Measurements from ENCODE around the gene ARHGAP1. TPM values are rescaled to one million over a fixed set of nuclear protein-coding genes. Genes with fewer than 3 reads are reported as not detected.
A peak's percentile ranks its signal among the peaks of the same experiment; 100 is the strongest.

ARHGAP1 gene
- total RNA-seq, 1 experiment from 2014 or later: 53.0 TPM

DNA sequence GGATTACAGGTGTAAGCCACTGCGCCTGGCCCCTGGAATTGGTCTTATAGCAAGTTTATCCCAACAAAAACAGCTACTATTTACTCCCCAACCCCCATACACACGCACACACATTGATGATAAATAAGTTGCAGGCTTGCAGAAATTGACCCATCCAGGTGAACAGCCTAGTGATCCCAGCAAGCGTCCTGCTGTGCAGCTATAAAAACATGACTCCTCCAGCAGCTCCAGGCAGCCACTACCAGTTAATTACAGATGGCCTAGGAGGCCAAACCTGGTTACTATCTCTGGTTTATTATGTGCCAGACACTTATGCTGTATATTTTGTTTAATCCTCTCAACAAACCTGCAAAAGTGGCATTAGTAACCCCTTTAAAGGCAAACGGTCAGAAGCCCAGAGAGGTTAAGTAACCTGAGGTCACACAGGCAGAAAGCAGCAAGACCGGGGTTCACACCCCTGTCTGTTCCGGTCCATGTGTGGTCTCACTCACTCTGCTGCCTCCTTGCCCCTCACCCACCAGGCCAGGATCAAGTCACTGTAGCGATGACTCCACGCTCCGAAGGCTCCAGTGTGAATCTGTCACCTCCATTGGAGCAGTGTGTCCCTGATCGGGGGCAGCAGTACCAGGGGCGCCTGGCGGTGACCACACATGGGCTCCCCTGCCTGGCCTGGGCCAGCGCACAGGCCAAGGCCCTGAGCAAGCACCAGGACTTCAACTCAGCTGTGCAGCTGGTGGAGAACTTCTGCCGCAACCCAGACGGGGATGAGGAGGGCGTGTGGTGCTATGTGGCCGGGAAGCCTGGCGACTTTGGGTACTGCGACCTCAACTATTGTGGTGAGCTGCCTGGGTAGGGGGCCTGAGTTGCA lies 25.2 kb upstream of the ARHGAP1 start:
- no peaks in the 10 kb centered on the region for H3K27me3 Mint-ChIP-seq (ENCODE audit: low read depth)
- DNase-seq (ENCODE audit: low spot score): no peak

DNA sequence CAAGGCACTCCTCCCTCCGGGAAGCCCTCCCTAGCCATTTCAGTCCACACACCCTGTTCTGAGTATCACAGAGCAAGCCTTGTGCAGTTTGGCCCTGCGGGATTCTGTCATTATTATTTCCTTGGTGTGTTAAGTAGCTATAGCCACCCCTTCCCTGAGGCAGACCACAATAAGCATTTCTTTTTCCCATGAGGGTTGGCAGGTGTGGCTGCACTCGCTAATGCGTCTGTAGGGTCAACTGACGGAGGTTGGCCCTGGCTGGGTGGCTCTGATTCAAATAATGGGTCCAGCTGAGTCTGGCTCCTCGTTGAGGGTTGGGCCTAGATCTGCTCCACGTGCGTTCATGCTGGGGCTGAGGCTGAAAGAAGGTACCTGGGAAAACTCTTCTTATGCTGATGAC lies 23.7 kb upstream of the ARHGAP1 start:
- POLR2A ChIA-PET: interaction anchor here (0.6 kb wide), 1 partner anchor 154 kb away, joined by 11 read pairs; no protein-coding TSS in a partner anchor
- Mint-ChIP-seq H3K36me3 (no peaks in the 10 kb centered on the region), H3K4me3 (no peak overlapping the region), H3K4me1 (peaks cover 10% of the 10 kb centered on the region), H3K27me3 (ENCODE audit: low read depth) (no peaks in the 10 kb centered on the region), H3K9me3 (no peaks in the 10 kb centered on the region), H3K27ac (peak overlapping the region; percentile 53)
- CTCF ChIA-PET: interaction anchor here (0.5 kb wide), 1 partner anchor 212 kb away, joined by 4 read pairs; the partner anchor contains the start of gene CSTPP1
- ATAC-seq: peak; percentile 33
- DNase-seq (ENCODE audit: low spot score): no peak
- TF ChIP-seq FOXJ3 (CRISPR knock-in tag; IDR thresholded peaks at IDR 0.05; ENCODE audit: borderline replicate concordance): no peak
- no peak for TF ChIP-seq SMAD4 (CRISPR knock-in tag; IDR thresholded peaks at IDR 0.05)
- TF ChIP-seq, protein P1, sequence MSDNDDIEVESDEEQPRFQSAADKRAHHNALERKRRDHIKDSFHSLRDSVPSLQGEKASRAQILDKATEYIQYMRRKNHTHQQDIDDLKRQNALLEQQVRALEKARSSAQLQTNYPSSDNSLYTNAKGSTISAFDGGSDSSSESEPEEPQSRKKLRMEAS (CRISPR knock-in tag; IDR thresholded peaks at IDR 0.05): no peak
- TF ChIP-seq SOX15 (CRISPR knock-in tag; IDR thresholded peaks at IDR 0.05): no peak

More for the DNA sequence above, 25.2 kb upstream of the ARHGAP1 start:
- H3K4me1 Mint-ChIP-seq: peaks cover 10% of the 10 kb centered on the region
- H3K9me3 Mint-ChIP-seq: no peaks in the 10 kb centered on the region
- ATAC-seq: peak; percentile 29; the same call in 1 of the 2 replicates
- H3K36me3 Mint-ChIP-seq: no peaks in the 10 kb centered on the region
- H3K27ac Mint-ChIP-seq: no peak overlapping the region
- TF ChIP-seq HMGA2 (CRISPR knock-in tag; IDR thresholded peaks at IDR 0.05): no peak
- TF ChIP-seq, protein P2, sequence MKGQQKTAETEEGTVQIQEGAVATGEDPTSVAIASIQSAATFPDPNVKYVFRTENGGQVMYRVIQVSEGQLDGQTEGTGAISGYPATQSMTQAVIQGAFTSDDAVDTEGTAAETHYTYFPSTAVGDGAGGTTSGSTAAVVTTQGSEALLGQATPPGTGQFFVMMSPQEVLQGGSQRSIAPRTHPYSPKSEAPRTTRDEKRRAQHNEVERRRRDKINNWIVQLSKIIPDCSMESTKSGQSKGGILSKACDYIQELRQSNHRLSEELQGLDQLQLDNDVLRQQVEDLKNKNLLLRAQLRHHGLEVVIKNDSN (CRISPR knock-in tag; IDR thresholded peaks at IDR 0.05): no peak
- CTCF ChIA-PET: interaction anchor here (1.9 kb wide), 1 partner anchor 428 kb away, joined by 7 read pairs; no protein-coding TSS in a partner anchor
- H3K4me3 Mint-ChIP-seq: no peak overlapping the region
- POLR2A ChIA-PET: no interaction called here

DNA sequence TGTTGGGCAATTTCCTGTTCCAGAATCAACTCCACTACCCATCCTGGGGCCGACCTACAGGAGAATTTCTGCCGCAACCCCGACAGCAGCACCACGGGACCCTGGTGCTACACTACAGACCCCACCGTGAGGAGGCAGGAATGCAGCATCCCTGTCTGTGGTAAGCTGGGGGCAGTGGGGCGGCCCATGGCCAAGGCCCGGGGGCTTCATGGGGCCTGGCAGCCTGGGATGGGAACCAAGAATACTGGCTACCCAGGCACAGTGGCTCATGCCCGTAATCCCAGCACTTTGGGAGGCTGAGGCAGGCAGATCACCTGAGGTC lies 22.9 kb upstream of the ARHGAP1 start:
- H3K36me3 Mint-ChIP-seq: no peaks in the 10 kb centered on the region
- H3K27ac Mint-ChIP-seq: no peak overlapping the region
- no peak overlapping the region for H3K4me3 Mint-ChIP-seq
- ChIA-PET CTCF (no interaction called here), POLR2A (no interaction called here)
- no peaks in the 10 kb centered on the region for H3K27me3 Mint-ChIP-seq (ENCODE audit: low read depth)
- ATAC-seq: no peak; the same call in 1 of the 2 replicates
- no peak for DNase-seq (ENCODE audit: low spot score)
- no peaks in the 10 kb centered on the region for H3K9me3 Mint-ChIP-seq
- peaks cover 10% of the 10 kb centered on the region for H3K4me1 Mint-ChIP-seq
- TF ChIP-seq, protein P3, sequence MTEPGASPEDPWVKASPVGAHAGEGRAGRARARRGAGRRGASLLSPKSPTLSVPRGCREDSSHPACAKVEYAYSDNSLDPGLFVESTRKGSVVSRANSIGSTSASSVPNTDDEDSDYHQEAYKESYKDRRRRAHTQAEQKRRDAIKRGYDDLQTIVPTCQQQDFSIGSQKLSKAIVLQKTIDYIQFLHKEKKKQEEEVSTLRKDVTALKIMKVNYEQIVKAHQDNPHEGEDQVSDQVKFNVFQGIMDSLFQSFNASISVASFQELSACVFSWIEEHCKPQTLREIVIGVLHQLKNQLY (CRISPR knock-in tag; IDR thresholded peaks at IDR 0.05): no peak
- TF ChIP-seq, protein P4, sequence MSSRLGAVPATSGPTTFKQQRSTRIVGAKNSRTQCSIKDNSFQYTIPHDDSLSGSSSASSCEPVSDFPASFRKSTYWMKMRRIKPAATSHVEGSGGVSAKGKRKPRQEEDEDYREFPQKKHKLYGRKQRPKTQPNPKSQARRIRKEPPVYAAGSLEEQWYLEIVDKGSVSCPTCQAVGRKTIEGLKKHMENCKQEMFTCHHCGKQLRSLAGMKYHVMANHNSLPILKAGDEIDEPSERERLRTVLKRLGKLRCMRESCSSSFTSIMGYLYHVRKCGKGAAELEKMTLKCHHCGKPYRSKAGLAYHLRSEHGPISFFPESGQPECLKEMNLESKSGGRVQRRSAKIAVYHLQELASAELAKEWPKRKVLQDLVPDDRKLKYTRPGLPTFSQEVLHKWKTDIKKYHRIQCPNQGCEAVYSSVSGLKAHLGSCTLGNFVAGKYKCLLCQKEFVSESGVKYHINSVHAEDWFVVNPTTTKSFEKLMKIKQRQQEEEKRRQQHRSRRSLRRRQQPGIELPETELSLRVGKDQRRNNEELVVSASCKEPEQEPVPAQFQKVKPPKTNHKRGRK (CRISPR knock-in tag; IDR thresholded peaks at IDR 0.05; ENCODE audit: borderline replicate concordance): no peak
- TF ChIP-seq SP1 (CRISPR knock-in tag; conservative IDR thresholded peaks at IDR 0.05): no peak
- TF ChIP-seq, protein P5, sequence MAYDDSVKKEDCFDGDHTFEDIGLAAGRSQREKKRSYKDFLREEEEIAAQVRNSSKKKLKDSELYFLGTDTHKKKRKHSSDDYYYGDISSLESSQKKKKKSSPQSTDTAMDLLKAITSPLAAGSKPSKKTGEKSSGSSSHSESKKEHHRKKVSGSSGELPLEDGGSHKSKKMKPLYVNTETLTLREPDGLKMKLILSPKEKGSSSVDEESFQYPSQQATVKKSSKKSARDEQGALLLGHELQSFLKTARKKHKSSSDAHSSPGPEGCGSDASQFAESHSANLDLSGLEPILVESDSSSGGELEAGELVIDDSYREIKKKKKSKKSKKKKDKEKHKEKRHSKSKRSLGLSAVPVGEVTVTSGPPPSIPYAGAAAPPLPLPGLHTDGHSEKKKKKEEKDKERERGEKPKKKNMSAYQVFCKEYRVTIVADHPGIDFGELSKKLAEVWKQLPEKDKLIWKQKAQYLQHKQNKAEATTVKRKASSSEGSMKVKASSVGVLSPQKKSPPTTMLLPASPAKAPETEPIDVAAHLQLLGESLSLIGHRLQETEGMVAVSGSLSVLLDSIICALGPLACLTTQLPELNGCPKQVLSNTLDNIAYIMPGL (CRISPR knock-in tag; IDR thresholded peaks at IDR 0.05): no peak
- TF ChIP-seq, protein P6, sequence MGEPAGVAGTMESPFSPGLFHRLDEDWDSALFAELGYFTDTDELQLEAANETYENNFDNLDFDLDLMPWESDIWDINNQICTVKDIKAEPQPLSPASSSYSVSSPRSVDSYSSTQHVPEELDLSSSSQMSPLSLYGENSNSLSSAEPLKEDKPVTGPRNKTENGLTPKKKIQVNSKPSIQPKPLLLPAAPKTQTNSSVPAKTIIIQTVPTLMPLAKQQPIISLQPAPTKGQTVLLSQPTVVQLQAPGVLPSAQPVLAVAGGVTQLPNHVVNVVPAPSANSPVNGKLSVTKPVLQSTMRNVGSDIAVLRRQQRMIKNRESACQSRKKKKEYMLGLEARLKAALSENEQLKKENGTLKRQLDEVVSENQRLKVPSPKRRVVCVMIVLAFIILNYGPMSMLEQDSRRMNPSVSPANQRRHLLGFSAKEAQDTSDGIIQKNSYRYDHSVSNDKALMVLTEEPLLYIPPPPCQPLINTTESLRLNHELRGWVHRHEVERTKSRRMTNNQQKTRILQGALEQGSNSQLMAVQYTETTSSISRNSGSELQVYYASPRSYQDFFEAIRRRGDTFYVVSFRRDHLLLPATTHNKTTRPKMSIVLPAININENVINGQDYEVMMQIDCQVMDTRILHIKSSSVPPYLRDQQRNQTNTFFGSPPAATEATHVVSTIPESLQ (CRISPR knock-in tag; IDR thresholded peaks at IDR 0.05): no peak
- TF ChIP-seq, protein P7, sequence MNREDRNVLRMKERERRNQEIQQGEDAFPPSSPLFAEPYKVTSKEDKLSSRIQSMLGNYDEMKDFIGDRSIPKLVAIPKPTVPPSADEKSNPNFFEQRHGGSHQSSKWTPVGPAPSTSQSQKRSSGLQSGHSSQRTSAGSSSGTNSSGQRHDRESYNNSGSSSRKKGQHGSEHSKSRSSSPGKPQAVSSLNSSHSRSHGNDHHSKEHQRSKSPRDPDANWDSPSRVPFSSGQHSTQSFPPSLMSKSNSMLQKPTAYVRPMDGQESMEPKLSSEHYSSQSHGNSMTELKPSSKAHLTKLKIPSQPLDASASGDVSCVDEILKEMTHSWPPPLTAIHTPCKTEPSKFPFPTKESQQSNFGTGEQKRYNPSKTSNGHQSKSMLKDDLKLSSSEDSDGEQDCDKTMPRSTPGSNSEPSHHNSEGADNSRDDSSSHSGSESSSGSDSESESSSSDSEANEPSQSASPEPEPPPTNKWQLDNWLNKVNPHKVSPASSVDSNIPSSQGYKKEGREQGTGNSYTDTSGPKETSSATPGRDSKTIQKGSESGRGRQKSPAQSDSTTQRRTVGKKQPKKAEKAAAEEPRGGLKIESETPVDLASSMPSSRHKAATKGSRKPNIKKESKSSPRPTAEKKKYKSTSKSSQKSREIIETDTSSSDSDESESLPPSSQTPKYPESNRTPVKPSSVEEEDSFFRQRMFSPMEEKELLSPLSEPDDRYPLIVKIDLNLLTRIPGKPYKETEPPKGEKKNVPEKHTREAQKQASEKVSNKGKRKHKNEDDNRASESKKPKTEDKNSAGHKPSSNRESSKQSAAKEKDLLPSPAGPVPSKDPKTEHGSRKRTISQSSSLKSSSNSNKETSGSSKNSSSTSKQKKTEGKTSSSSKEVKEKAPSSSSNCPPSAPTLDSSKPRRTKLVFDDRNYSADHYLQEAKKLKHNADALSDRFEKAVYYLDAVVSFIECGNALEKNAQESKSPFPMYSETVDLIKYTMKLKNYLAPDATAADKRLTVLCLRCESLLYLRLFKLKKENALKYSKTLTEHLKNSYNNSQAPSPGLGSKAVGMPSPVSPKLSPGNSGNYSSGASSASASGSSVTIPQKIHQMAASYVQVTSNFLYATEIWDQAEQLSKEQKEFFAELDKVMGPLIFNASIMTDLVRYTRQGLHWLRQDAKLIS (CRISPR knock-in tag; IDR thresholded peaks at IDR 0.05; ENCODE audit: borderline replicate concordance): no peak
- TF ChIP-seq ZNF232 (CRISPR knock-in tag; IDR thresholded peaks at IDR 0.05): no peak
- TF ChIP-seq EMX1 (CRISPR knock-in tag; IDR thresholded peaks at IDR 0.05): no peak
- TF ChIP-seq HMGA2 (CRISPR knock-in tag; IDR thresholded peaks at IDR 0.05): no peak
- TF ChIP-seq, protein P8, sequence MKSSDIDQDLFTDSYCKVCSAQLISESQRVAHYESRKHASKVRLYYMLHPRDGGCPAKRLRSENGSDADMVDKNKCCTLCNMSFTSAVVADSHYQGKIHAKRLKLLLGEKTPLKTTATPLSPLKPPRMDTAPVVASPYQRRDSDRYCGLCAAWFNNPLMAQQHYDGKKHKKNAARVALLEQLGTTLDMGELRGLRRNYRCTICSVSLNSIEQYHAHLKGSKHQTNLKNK (CRISPR knock-in tag; IDR thresholded peaks at IDR 0.05): no peak
- TF ChIP-seq CREM (CRISPR knock-in tag; IDR thresholded peaks at IDR 0.05): no peak
- no peak for TF ChIP-seq JAZF1 (CRISPR knock-in tag; IDR thresholded peaks at IDR 0.05)
- TF ChIP-seq, protein P9, sequence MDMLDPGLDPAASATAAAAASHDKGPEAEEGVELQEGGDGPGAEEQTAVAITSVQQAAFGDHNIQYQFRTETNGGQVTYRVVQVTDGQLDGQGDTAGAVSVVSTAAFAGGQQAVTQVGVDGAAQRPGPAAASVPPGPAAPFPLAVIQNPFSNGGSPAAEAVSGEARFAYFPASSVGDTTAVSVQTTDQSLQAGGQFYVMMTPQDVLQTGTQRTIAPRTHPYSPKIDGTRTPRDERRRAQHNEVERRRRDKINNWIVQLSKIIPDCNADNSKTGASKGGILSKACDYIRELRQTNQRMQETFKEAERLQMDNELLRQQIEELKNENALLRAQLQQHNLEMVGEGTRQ (CRISPR knock-in tag; IDR thresholded peaks at IDR 0.05): no peak
